Measurements from ENCODE around the gene TLN1.

TLN1 gene

GRCh38 chr9:35705372-35705771 lies 26.6 kb downstream of the TLN1 start:
- no peak for DNase-seq

GRCh38 chr9:35703906-35704672 lies 27.9 kb downstream of the TLN1 start:
- no peak for DNase-seq

- no peak for DNase-seq
Observed at GRCh38 chr9:35702696-35703095, 29.3 kb downstream of the TLN1 start.

GRCh38 chr9:35700942-35701341 lies 31.1 kb downstream of the TLN1 start:
- no peak for DNase-seq

GRCh38 chr9:35700031-35700430 lies 32.0 kb downstream of the TLN1 start:
- no peak for DNase-seq

GRCh38 chr9:35698231-35698630 lies 33.8 kb downstream of the TLN1 start:
- no peak for DNase-seq

- no peak for DNase-seq
Observed at GRCh38 chr9:35697486-35697885, 34.5 kb downstream of the TLN1 start.

GRCh38 chr9:35696520-35697215 lies 35.3 kb downstream of the TLN1 start:
- no peak for DNase-seq

GRCh38 chr9:35695943-35696401 lies 36.0 kb downstream of the TLN1 start:
- no peak for DNase-seq

GRCh38 chr9:35691757-35692301 lies 40.2 kb downstream of the TLN1 start:
- no peak for DNase-seq

- no peak for DNase-seq
Observed at GRCh38 chr9:35691334-35691650, 40.7 kb downstream of the TLN1 start.

- DNase-seq = peak; percentile 65
Observed at GRCh38 chr9:35690614-35691333, 41.2 kb downstream of the TLN1 start.

GRCh38 chr9:35690294-35690613 lies 41.7 kb downstream of the TLN1 start:
- no peak for DNase-seq

- peak; percentile 81 for DNase-seq
Observed at GRCh38 chr9:35689542-35690293, 42.3 kb downstream of the TLN1 start, which contains the start of gene TPM2. TSS of gene TPM2 (minus strand) at chr9:35689925. CDS start at chr9:35689817, 108 bp downstream.

GRCh38 chr9:35688558-35689541 lies 43.1 kb downstream of the TLN1 start:
- DNase-seq = no peak

- DNase-seq = no peak
Observed at GRCh38 chr9:35687972-35688557, 43.9 kb downstream of the TLN1 start.

GRCh38 chr9:35687306-35687705 lies 44.7 kb downstream of the TLN1 start:
- no peak for DNase-seq

GRCh38 chr9:35686222-35687203 lies 45.5 kb downstream of the TLN1 start:
- DNase-seq = no peak

- DNase-seq = no peak
Observed at GRCh38 chr9:35685506-35685905, 46.5 kb downstream of the TLN1 start.

- no peak for DNase-seq
Observed at GRCh38 chr9:35684921-35685320, 47.1 kb downstream of the TLN1 start.

Measured in amniotic stem cell (primary cell).